GM19239 (cell line): Measurements from ENCODE around the gene PTHLH.

Experiments
- DNase-seq: peaks from one replicate; pipeline ENCODE4 v3.0.0; 2011; ENCODE audit warnings: low spot score; ENCODE audit not compliant: insufficient read length
- FAIRE-seq: peaks from 2 replicates; lab custom pipeline; 2011; peaks lifted over from hg19 to GRCh38; lab: Jason Lieb, UNC

Gene PTHLH

DNA sequence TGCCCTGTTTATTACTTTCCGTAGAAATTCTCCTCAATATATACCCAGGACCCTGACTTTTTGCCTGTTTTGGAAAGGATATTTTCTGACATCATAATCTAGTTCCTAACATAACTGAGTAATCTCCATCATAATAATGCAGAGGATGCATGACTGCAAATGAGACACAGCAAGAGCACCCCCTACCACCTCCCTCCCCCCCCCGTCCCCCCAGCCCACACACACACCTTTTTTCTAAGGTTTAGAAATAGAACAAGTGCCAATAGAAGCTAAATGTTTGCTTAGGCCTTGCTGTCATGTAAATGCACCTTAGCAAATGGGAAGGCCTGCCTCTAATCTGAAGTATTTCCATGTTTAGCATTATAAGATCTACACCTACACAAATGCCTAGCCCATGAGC lies at the start of gene PTHLH:
PTHLH (minus strand) TSS at position 13 of the 400 bp plus-strand sequence. CDS start 3,239 bp downstream, outside the sequence.
- FAIRE-seq = no peak
- DNase-seq = no peak

DNA sequence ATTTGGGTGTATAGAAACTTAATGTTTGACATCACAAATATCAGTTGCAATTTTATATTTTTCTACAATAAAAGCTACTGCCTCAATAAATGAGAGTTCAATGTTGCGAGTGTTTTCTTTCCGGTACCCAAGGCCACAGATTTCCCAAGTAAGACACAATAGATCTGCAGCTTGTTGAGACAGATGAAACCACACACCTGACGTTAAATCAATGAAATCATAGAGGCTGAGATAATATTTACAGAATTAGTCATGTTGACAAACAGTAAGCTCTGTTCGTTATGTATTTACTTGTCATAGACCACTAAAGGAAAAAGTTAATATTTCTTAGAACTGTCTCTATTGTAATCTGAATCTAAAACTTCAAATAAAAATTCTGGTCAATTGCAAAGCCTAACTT lies 49.2 kb upstream of the PTHLH start:
- no peak for FAIRE-seq
- no peak for DNase-seq

- FAIRE-seq = no peak
- DNase-seq = no peak
Measured at GRCh38 chr12:28017873-28018255, 45.3 kb upstream of the PTHLH start.

GRCh38 chr12:28017126-28017872 lies 44.8 kb upstream of the PTHLH start:
- FAIRE-seq = no peak

GRCh38 chr12:28015165-28015564 lies 42.6 kb upstream of the PTHLH start:
- DNase-seq (no peak), FAIRE-seq (no peak)

More at GRCh38 chr12:28017126-28017872, 44.8 kb upstream of the PTHLH start:
- DNase-seq = no peak

DNA sequence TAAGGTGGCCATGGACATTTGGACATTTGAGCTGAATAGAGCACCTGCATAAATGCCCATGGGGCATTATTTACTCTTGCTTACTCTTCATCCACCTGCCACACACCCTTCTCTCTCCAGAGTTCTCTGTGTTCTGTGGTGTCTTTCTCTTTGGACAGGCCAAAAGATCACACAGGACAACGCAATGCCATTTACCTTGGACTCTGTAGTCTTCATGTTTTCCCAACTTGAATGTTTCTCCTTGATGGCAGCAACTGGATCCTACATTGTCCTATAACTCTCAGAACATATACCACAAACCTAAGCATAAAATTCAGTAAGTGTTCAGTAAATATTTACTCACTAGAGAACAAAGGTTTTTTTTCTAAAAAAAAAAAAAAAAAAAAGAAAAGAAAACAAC lies 41.7 kb upstream of the PTHLH start:
- DNase-seq (no peak), FAIRE-seq (no peak)

DNA sequence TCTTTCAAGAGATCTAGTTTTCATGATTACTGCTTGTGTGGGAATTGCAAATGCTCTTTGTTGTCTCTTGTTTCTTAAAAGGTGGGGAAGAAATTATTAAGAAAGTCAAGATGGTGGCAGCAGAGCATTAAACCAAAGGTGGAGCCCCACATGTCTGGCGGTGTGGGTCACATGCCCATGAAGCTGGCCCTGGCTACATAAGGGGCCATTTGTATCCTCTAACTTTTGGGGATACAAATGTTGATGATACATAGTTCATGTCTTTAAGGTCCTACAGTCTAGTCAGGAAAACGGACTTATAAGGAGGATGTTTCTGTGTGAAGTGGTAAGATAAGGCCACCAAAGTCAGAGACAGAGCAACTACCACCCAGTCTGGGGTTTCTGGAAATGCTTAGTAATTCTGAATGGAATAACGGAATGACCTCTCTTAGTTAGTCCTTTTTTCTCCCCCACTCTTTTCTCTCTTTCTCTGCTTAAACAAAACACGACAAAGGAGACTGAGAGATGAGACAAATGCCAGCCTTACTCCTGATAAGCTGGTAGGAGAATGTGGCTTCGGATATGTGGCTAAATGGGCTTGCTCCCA lies 39.9 kb upstream of the PTHLH start:
- DNase-seq = no peak
- FAIRE-seq = no peak

DNA sequence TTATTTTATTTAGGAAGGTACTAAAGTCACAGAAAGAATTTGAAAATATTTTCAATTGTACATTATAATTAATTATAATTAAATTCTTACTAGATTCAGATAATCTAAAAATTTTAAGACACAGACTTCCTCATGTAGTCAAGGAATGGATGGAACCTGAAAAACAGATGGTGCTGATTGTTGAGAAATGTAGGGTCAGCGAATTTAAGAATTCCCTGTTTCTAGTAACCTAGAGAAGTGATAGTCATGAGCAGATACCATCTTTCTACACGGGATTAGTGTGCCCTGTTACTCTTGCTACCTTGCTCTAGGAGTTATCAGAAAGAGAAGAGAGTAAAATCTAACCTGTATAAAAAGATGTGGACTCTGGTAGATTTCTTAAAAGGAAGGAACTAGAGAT lies 37.5 kb upstream of the PTHLH start:
- DNase-seq (no peak), FAIRE-seq (no peak)

DNA sequence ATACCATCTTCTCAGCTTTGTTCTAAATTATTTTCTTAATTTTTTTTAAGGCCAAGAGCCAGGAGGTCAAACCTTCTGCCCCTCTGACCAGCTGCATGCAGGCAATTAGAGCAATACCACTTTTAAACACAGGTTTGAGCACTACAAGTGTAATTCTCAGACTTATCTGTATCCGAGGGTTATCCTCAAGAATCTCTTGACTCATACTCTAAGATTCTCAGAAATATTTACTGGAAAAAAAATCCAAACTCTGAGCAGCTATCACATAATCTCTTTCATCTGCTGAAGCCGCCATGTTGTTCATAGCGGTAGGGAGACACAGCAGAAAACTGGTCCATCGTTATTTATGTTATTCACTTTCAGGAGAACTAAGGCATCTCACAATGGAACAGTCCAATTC lies 27.4 kb upstream of the PTHLH start:
- FAIRE-seq = no peak
- no peak for DNase-seq

DNA sequence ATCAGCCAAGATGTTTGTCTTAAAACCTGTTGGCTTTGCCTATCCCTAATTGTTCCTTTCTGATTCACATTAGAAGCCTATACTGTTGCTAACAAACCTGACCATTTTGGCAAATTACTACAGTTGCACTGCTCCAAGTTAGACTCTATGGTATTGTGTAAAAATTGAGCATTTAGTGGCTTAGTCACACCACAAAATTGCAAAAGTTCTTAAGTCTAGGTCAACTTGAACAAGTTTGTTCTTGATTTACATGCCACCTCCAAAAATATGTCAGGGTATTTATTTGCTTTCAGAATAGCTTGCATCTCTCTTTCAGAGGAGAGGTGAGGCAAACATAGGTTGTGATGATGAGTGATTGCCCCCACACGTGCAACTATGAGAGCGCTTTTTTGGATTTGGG lies 27.0 kb upstream of the PTHLH start:
- DNase-seq (no peak), FAIRE-seq (no peak)

GRCh38 chr12:27998658-27999057 lies 26.1 kb upstream of the PTHLH start:
- FAIRE-seq (no peak), DNase-seq (no peak)

GRCh38 chr12:27998170-27998569 lies 25.6 kb upstream of the PTHLH start:
- no peak for DNase-seq

GRCh38 chr12:27996761-27997160 lies 24.2 kb upstream of the PTHLH start:
- FAIRE-seq = no peak
- DNase-seq = no peak

More at GRCh38 chr12:27998170-27998569, 25.6 kb upstream of the PTHLH start:
- no peak for FAIRE-seq

- no peak for FAIRE-seq
- no peak for DNase-seq
Measured at GRCh38 chr12:27995406-27995805, 22.9 kb upstream of the PTHLH start.

- DNase-seq = no peak
- no peak for FAIRE-seq
Measured at GRCh38 chr12:27988594-27989233, 16.2 kb upstream of the PTHLH start.

DNA sequence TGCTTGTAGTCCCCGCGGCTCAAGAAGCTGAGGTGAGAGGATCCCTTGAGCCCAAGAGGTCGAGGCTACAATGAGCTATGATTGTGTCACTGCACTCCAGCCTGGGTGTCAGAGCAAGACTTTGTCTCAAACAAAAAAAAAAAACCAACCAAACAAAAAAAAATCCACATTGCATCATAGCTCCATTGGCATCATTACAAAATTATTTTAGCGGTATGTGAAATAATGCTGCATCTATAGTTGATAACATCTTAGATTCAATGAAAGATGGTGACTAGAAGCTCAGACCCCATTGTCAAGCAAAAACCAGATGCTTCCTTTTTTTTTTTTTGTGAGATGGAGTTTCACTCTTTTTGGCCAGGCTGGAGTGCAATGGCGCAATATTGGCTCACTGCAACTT lies 14.8 kb upstream of the PTHLH start:
- no peak for FAIRE-seq

DNA sequence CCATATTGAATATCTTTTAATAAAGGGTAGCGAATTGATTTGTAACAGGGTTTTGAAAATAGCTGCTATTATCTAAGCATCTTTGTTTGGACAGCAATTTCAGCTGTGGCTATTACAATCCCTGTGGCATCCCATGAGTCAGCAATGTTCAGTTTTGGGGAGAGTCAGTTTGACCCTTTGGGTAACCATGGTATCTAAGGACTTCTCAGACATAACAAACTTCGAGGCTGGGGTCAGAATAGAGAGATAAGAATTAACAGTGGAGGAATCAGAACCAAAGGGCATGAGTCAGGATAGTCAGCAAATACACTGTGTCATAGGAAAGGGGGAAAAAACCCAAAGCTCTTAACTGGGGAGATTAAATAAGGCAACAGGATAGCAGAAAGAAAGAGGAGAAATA lies 11.7 kb upstream of the PTHLH start:
- DNase-seq (no peak), FAIRE-seq (no peak)

More for the DNA sequence above, 14.8 kb upstream of the PTHLH start:
- no peak for DNase-seq

- DNase-seq = no peak
- no peak for FAIRE-seq
Measured at GRCh38 chr12:27982951-27983350, 10.4 kb upstream of the PTHLH start.

- DNase-seq = no peak
- no peak for FAIRE-seq
Measured at GRCh38 chr12:27982385-27982784, 9.9 kb upstream of the PTHLH start.

- no peak for FAIRE-seq
- DNase-seq = no peak
Measured at GRCh38 chr12:27981874-27982273, 9.3 kb upstream of the PTHLH start.

DNA sequence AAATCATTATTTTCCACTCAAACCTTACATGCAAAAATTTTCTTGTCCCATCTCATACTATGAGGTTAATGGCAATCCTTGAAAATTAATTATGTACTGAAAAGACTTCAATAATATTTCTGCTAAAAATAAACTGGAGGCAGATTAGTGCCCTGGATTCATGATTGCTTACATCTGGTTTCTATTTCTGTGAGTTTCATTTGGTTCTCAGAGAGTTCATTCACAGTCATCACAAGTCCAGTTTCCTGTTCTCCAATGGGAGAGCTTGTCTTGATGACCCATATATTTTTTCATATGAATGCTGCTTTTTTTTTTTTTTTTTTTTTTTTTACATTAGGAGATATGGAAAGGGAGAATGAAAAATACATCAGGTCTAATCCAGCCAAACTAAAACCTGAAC lies 6.6 kb upstream of the PTHLH start:
- no peak for FAIRE-seq
- no peak for DNase-seq
